SU-DHL-6 (cell line): ENCODE results near the gene HNF4A.

ENCODE experiments used
- EZH2phosphoT487 ChIP-seq: fragments of 200-600 bp; sonication (generic), shearing (Covaris generic); conservative IDR thresholded peaks from 2 replicates; pipeline ENCODE4 v1.6.1; 2018; ENCODE audit warnings: mild to moderate bottlenecking, antibody characterized with exemption, low read length, moderate library complexity, mixed read lengths
- TF ChIP-seq, protein P1 (sequence below): fragments of 200-600 bp; sonication (generic); IDR thresholded peaks from one replicate; pipeline ENCODE4 v1.5.1; 2017; ENCODE audit warnings: antibody characterized with exemption, mild to moderate bottlenecking, low read length, moderate library complexity; ENCODE audit not compliant: insufficient read depth, poor library complexity, severe bottlenecking

DNA sequence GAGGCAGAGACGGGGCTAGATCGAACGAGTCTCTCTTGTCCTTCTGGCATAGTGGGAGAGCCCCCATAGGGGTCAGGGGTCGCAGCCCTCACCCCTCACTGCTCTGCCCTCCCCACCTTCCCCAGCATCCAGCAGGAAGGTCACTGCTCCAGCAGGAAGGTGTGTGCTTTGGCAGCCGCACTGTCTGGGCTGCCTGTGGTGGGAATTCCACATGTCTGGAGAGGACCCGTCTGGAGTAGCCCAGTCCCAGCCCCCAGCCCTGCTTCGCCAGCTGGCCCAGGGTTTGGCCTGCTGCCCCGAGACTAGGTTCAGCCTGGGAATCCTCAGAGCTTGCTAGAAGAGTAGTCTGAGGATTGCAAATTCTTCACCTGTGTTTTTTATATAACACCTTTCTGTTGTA, 21.2 kb upstream of the HNF4A start:
- TF ChIP-seq, protein P1, sequence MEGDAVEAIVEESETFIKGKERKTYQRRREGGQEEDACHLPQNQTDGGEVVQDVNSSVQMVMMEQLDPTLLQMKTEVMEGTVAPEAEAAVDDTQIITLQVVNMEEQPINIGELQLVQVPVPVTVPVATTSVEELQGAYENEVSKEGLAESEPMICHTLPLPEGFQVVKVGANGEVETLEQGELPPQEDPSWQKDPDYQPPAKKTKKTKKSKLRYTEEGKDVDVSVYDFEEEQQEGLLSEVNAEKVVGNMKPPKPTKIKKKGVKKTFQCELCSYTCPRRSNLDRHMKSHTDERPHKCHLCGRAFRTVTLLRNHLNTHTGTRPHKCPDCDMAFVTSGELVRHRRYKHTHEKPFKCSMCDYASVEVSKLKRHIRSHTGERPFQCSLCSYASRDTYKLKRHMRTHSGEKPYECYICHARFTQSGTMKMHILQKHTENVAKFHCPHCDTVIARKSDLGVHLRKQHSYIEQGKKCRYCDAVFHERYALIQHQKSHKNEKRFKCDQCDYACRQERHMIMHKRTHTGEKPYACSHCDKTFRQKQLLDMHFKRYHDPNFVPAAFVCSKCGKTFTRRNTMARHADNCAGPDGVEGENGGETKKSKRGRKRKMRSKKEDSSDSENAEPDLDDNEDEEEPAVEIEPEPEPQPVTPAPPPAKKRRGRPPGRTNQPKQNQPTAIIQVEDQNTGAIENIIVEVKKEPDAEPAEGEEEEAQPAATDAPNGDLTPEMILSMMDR: no peak
- no peak for TF ChIP-seq EZH2phosphoT487
